Hepatic stellate cell (primary cell): ENCODE results near the gene RASGRF2.
A peak's percentile ranks its signal among the peaks of the same experiment; 100 is the strongest.

ENCODE experiments used
- DNase-seq: peaks from one replicate; pipeline ENCODE4 v3.0.0; 2011; ENCODE audit warnings: low spot score

The RASGRF2 gene

DNA sequence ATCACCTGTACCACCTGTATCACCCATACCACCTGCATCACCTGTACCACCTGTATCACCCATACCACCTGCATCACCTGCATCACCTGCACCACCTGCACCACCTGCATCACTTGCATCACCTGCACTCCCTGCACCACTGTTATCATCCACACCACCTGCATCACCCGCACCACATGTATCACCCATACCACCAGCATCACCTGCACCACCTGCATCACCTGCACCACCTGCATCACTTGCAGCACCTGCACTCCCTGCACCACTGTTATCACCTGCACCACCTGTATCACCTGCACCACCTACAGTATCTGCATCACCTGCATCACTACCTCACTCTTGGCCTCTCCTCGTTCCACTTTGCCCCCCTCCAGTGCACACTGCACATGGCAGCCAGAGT lies 209.8 kb downstream of the RASGRF2 start:
- no peak for DNase-seq

GRCh38 chr5:81171769-81172168 lies 211.6 kb downstream of the RASGRF2 start:
- no peak for DNase-seq

DNA sequence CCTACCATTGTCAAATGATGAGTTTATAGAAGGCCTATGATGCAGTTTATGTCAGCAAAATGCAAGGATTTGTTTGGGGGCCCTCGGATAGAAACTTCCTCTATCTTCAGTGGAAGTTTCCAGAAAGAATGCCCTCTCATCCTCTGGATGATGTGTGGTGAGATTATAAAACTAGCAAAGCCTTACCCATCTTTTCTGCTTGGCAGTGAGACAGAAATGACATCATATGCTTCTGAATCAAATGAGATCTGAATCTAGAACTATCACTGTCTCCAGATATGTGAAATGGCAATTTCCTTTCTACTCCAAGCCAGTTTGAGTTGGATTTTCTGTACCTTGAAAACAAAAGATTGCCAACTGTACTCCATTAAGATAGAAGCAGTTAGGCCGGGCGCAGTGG lies 212.5 kb downstream of the RASGRF2 start:
- no peak for DNase-seq

GRCh38 chr5:81177061-81177460 lies 216.9 kb downstream of the RASGRF2 start:
- DNase-seq: no peak

GRCh38 chr5:81179959-81180358 lies 219.8 kb downstream of the RASGRF2 start:
- DNase-seq: no peak

GRCh38 chr5:81180780-81181460 lies 220.8 kb downstream of the RASGRF2 start:
- no peak for DNase-seq

GRCh38 chr5:81181576-81182316 lies 221.6 kb downstream of the RASGRF2 start:
- no peak for DNase-seq

DNA sequence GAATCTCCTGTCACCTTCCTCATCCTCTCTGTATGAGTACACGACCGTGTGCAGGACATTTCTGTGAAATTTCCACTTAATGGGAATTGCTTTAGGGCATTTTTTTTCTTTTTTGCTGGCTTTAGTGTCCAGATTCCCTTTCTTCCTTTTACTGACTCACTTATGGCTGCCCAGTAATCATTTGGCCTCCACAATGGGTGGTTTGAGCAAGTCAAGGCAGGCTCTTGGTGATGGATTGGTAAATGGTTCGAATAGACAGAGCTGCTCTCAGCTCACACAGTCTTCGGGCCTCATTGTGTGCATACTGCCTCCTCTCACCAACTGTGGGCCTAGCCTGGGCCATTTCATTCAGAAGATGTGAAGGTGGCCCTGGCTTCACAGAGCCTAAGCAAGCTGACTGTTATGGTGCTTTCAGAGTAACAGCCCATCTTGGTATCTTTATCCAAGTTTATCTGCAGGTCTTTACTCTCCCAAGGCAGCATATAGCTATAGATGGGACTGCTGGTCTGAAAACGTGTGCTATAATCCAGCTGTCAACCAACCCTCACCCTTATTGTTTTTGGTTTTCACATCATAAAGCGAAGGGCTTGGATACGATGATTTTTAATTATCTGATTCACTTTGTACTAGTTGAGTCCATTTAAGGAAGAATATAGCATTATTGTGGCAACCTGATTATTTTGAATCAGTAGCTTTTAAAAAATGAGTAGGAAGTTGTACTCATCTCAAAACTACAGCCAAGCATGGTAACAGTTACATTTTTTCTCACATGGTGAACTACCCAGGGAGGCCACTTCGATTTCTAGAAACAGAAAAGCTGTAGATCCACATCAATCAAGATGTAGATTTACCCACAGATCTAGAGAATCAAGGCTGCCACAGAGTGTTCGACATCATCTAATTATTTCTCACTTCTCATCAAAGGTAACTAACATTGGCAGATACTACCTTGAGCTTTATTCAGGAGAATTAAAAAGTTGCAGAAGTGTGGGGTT lies 222.5 kb downstream of the RASGRF2 start:
- DNase-seq: no peak

- no peak for DNase-seq
Observed at GRCh38 chr5:81183811-81184748, 223.9 kb downstream of the RASGRF2 start.

GRCh38 chr5:81184749-81185110 lies 224.6 kb downstream of the RASGRF2 start:
- DNase-seq: no peak

- no peak for DNase-seq
Observed at GRCh38 chr5:81187885-81188284, 227.7 kb downstream of the RASGRF2 start.

DNA sequence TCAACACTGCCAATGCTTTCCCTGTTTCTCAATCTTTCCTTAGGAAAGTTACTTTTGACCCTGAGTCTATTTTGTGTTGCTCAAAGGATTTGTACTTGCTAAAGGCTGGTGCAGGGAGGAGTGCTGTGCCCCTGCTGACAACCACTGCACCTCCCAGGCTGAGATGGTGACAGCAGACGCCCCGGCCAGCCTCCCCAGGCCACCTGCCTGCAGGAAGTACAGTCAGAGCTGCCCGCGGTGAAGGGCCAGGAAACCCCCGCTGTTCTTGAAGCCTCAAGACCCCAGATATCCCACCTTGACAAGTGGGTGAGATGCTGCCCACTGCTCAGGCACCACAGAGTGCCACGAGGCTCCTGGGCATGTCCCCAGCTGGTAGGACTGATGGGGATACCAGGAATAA lies 228.8 kb downstream of the RASGRF2 start:
- DNase-seq: no peak

GRCh38 chr5:81189875-81190498 lies 229.8 kb downstream of the RASGRF2 start:
- no peak for DNase-seq

DNA sequence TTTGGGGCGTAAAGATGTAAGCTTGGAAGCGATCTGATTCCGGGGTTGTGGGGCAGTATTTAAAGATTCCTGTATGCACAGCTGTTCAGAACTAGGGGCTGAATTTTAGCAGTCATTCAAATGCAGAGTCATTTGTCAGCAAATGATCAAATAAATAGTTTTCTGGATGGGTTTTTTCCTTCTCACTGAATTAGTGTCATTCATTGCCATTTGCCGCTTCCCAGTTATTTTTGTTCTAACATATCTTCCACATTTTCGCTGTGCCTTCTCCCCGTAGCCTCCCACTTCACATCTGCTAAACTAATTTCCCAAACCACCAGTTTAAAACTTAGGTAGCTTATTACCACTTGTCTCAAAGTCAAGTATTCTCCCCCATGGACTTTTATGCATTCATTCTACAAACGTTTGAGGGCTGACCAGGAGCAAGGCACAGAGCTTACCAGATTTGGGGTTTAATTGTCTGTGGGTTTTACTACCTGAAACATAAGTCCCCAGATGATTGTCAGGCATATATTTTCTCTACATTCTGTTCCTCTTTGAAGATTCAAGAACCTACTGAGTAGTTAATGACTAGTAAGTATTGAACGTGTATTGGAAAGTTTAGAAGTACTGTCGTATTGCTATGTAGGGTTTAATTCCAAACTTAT lies 231.7 kb downstream of the RASGRF2 start:
- no peak for DNase-seq

DNA sequence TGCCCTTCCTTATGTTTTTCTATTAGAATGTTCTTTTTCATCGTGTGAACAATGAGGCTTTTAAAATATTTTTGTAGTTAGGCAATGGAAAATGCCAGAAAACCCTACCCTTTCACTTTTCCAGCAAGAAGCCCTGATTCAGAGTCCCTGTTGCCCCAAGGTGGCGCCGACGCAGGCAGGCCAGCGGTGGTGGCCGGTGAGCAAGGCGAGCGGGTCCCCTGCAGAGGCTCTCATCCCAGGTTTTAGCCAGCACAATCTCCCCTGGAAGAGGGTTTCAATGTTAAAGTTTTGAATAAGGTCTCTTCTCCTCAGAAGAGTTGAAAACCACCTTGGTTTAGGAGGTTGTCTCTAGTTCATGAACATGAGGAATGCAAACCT lies 232.2 kb downstream of the RASGRF2 start:
- no peak for DNase-seq

- peak; percentile 91 for DNase-seq
Observed at GRCh38 chr5:81194633-81195334, 234.6 kb downstream of the RASGRF2 start.

DNA sequence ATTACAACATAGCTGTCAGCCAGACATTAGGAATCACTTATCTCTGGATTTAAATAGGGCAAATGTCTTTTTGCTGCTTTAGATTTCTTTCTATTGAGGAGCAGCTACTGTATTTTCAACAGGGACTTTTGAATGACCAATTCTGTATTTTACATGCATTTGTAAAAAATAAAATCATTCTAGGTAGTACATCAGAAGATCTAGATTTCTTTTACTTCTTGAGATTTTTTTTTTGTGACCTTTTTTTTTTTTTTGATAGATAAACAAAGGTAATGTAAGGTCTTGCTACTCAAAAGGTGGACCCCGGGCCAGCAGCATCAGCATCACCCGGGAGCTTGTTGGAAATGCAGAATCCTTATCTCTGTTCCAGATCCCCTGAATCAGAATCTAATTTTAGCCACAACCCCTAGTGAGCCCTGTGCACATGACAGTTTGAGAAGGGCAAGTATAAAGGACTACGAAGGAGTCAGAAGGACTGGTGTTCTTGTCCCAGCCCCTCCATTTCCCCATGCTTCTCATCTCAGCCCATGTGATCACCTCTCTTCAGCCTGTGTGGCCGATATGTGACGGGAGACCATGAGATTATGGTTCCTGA lies 235.3 kb downstream of the RASGRF2 start:
- peak; percentile 32 for DNase-seq

- no peak for DNase-seq
Observed at GRCh38 chr5:81202655-81203054, 242.5 kb downstream of the RASGRF2 start.

- DNase-seq: no peak
Observed at GRCh38 chr5:81203729-81204128, 243.6 kb downstream of the RASGRF2 start.
